Spleen (tissue), 7 donors: ENCODE results near the gene ELFN1.

ENCODE experiments used
- CTCF ChIP-seq, 11 experiments: fragments of 200-600 bp in 7 of 11; fragments of 450-650 bp in 4 of 11; sonication (generic) in 4 of 11; IDR thresholded peaks in 8 of 11; conservative IDR thresholded peaks in 3 of 11; 1 replicate in 7 of 11; 2 replicates in 4 of 11; pipeline versions ENCODE4 v1.4.0 to v1.8.0; 2016 to 2021; ENCODE audit warnings: antibody characterized with exemption in 11 of 11, inconsistent platforms in 4 of 11, mild to moderate bottlenecking in 1 of 11
- POLR2AphosphoS5 ChIP-seq, 3 donors: sonication (generic); formaldehyde crosslinking; IDR thresholded peaks; one replicate each; pipeline ENCODE4 v1.5.1; 2017; ENCODE audit warnings: antibody characterized with exemption in 3 of 3
- donor health status: DM: no; HTN: no; CAD: no; lungs with moderate emphysema.
- donor health status: DM: no; HTN: no; CAD: no.
- donor health status: DM: no; HTN: no; CAD: no.

- peak; percentile 80 to 93 (median 87) for TF ChIP-seq POLR2AphosphoS5 (IDR thresholded peaks at IDR 0.05)
- TF ChIP-seq CTCF (IDR thresholded peaks at IDR 0.05 in 8 of 11, conservative IDR thresholded peaks at IDR 0.05 in 3 of 11) = no peak
These were observed 71.9 kb downstream of the ELFN1 start for GRCh38 chr7:1741751-1742554.
